Prostate gland (tissue), 2 donors: Measurements from ENCODE around the gene MAMSTR.

Experiments used
- POLR2AphosphoS5 ChIP-seq: sonication (generic); formaldehyde crosslinking; IDR thresholded peaks from one replicate; pipeline ENCODE4 v1.6.1; 2017; ENCODE audit warnings: antibody characterized with exemption
- TF ChIP-seq, protein P1 (sequence below), 4 experiments: fragments of 200-600 bp in 2 of 4; fragments of 450-650 bp in 2 of 4; sonication (generic) in 2 of 4; IDR thresholded peaks; 1 replicate in 3 of 4; 2 replicates in 1 of 4; pipeline ENCODE4 v1.5.1; 2016 to 2019; ENCODE audit warnings: antibody characterized with exemption in 4 of 4, mild to moderate bottlenecking in 2 of 4, moderate library complexity in 2 of 4

DNA sequence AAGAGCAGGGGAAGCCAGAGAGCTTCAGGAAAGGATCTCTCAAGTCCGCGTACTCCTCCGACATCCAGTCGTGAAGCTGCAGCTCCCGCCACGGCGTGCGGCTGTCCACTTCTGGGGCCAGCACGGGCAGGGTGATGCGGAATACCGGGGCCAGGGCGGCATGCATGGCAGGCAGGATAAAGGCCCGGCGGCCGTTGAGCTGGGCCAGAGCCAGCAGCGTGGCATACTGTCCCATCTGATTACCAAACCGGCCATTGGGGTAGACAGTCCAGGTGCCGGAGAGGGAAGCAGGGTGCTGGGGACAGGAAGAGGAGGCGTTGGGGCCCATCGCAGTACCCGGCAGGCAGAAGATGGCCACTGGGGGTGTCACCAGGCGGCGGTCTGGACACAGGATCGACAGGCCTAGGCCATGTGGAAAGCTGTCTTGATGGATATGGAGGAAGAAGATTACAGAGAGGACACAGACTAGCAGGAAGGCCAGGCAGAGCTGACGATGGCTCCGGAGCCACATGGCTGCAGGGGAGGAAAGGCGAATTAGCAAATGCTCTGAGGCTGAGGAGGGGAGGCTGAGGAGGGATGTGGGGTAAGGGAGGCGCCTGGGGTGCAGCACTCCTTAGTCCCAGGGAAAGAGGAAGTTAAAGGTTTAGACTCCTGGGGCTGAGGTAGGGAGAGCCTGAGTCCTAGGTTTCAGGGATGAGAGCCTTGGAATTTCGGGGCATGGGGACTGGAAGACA lies 31.4 kb upstream of the MAMSTR start:
- TF ChIP-seq, protein P1, sequence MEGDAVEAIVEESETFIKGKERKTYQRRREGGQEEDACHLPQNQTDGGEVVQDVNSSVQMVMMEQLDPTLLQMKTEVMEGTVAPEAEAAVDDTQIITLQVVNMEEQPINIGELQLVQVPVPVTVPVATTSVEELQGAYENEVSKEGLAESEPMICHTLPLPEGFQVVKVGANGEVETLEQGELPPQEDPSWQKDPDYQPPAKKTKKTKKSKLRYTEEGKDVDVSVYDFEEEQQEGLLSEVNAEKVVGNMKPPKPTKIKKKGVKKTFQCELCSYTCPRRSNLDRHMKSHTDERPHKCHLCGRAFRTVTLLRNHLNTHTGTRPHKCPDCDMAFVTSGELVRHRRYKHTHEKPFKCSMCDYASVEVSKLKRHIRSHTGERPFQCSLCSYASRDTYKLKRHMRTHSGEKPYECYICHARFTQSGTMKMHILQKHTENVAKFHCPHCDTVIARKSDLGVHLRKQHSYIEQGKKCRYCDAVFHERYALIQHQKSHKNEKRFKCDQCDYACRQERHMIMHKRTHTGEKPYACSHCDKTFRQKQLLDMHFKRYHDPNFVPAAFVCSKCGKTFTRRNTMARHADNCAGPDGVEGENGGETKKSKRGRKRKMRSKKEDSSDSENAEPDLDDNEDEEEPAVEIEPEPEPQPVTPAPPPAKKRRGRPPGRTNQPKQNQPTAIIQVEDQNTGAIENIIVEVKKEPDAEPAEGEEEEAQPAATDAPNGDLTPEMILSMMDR (IDR thresholded peaks at IDR 0.05), result no peak
- TF ChIP-seq POLR2AphosphoS5, result no peak
